Measurements from ENCODE around the gene C9orf40. TPM values are rescaled to one million over a fixed set of nuclear protein-coding genes. Genes with fewer than 3 reads are reported as not detected.

Gene C9orf40
- total and polyA plus RNA-seq, 2 of the 4 experiments (the other 2 are of a cell fraction), result 0.36 to 1.9 TPM

GRCh38 chr9:74921737-74922136, 31.0 kb downstream of the C9orf40 start:
- no peak for ATAC-seq (ENCODE audit: low read depth)
- no peak overlapping the region for H3K18ac ChIP-seq (ENCODE audit: low read depth, low read length)
- POLR2A ChIA-PET (ENCODE audit: unreplicated experiment), result no interaction called here
- H3K9me3 ChIP-seq (ENCODE audit: control insufficient read depth, insufficient read depth, low read length), result no peaks in the 10 kb centered on the region
- no peak overlapping the region for H3K23ac ChIP-seq (ENCODE audit: low read depth, low read length)
- no peak overlapping the region for H4K91ac ChIP-seq (ENCODE audit: insufficient read depth, low read depth, low read length)
- no peaks in the 10 kb centered on the region for H3K79me1 ChIP-seq (ENCODE audit: low read depth in 1 of 2, low read length in 2 of 2)
- no peaks in the 10 kb centered on the region for H3K9me1 ChIP-seq (ENCODE audit: insufficient read depth, low read length)
- H3K4me3 ChIP-seq (ENCODE audit: insufficient read depth, low read depth, low read length), result no peak overlapping the region
- no peak overlapping the region for H3K4me2 ChIP-seq (ENCODE audit: low read depth, low read length)
- no TSS peak for BruUV-seq (replicated peaks)
- no peaks in the 10 kb centered on the region for H3K36me3 ChIP-seq (ENCODE audit: control insufficient read depth, insufficient read depth, low read length)
- H2BK20ac ChIP-seq (ENCODE audit: low read depth, low read length), result no peak overlapping the region
- TF ChIP-seq CHD1 (IDR thresholded peaks at IDR 0.05; ENCODE audit: low read depth, low read length) (no peak), FOS (IDR thresholded peaks at IDR 0.05; ENCODE audit: low read depth, low read length) (no peak), RAD21 (IDR thresholded peaks at IDR 0.05; ENCODE audit: low read length) (no peak), NFE2L2 (IDR thresholded peaks at IDR 0.05; ENCODE audit: low read depth, low read length) (no peak), USF2 (IDR thresholded peaks at IDR 0.05; ENCODE audit: low read depth, low read length) (no peak), CTCF (conservative IDR thresholded peaks at IDR 0.05; ENCODE audit: low read depth, low read length) (no peak), MAFK (IDR thresholded peaks at IDR 0.05; ENCODE audit: low read depth, low read length) (no peak), BHLHE40 (IDR thresholded peaks at IDR 0.05; ENCODE audit: low read depth, low read length) (no peak), CEBPB (IDR thresholded peaks at IDR 0.05; ENCODE audit: low read depth, low read length) (no peak), SMC3 (IDR thresholded peaks at IDR 0.05; ENCODE audit: low read depth, low read length) (no peak), RCOR1 (IDR thresholded peaks at IDR 0.05; ENCODE audit: insufficient replicate concordance, low read length) (no peak), RFX5 (IDR thresholded peaks at IDR 0.05; ENCODE audit: low read depth, low read length) (no peak), ELK1 (IDR thresholded peaks at IDR 0.05; ENCODE audit: borderline replicate concordance, low read depth, low read length) (no peak), MAZ (IDR thresholded peaks at IDR 0.05; ENCODE audit: borderline replicate concordance, low read depth, low read length) (no peak), MXI1 (IDR thresholded peaks at IDR 0.05; ENCODE audit: borderline replicate concordance, low read depth, low read length) (no peak), POLR2A (IDR thresholded peaks at IDR 0.05; ENCODE audit: low read depth, low read length) (no peak)
- no peak overlapping the region for H4K8ac ChIP-seq (ENCODE audit: low read depth in 2 of 2, low read length in 2 of 2)
- in situ Hi-C loops (cut with MboI; ENCODE audit: low sequenced_read_pairs) (no loop called here), intact Hi-C loops (cut with micrococcal nuclease) (no loop called here), dilution Hi-C loops (cut with HindIII; ENCODE audit: low sequenced_read_pairs, unreplicated experiment) (no loop called here)
- H2AK9ac ChIP-seq (replicated peaks; ENCODE audit: low read depth, low read length, poor library complexity), result no peak overlapping the region
- no CpG with 5 or more reads among the region's 1 CpG for WGBS, 2 experiments (ENCODE audit: extremely low coverage in 2 of 2, insufficient read length in 1 of 2)
- no peak overlapping the region for H2BK120ac ChIP-seq (ENCODE audit: low read depth, low read length)
- no peak overlapping the region for H3K56ac ChIP-seq (ENCODE audit: extremely low read depth, insufficient read depth, low read length)
- H3K4me1 ChIP-seq (ENCODE audit: control insufficient read depth, insufficient read depth, low read length), result no peaks in the 10 kb centered on the region
- no peak overlapping the region for H2BK15ac ChIP-seq (ENCODE audit: low read depth, low read length)
- H2AK5ac ChIP-seq (ENCODE audit: low read depth, low read length), result no peak overlapping the region
- no peaks in the 10 kb centered on the region for H4K20me1 ChIP-seq (ENCODE audit: insufficient read depth, low read length)
- no peaks in the 10 kb centered on the region for H3K27me3 ChIP-seq (ENCODE audit: control insufficient read depth, insufficient read depth, low read length)
- H3K27ac ChIP-seq (ENCODE audit: insufficient read depth, low read length), result no peak overlapping the region
- H2BK5ac ChIP-seq (ENCODE audit: low read depth, low read length, poor library complexity, severe bottlenecking), result no peak overlapping the region
- no peak overlapping the region for H3K4ac ChIP-seq (ENCODE audit: low read depth, low read length)
- H3K14ac ChIP-seq (replicated peaks; ENCODE audit: low read depth, low read length), result no peak overlapping the region
- no peak overlapping the region for H2AFZ ChIP-seq (replicated peaks; ENCODE audit: low read length, poor library complexity)
- DNase-seq, result no peak
- CTCF ChIA-PET, result interaction anchor here (1.4 kb wide), 1 partner anchor 30 kb away, joined by 3 read pairs; no protein-coding TSS in a partner anchor
- no peak overlapping the region for H4K5ac ChIP-seq (ENCODE audit: low read depth, low read length)
- H3K9ac ChIP-seq (ENCODE audit: low read depth, low read length), result no peak overlapping the region
